PC-9 (cell line): ENCODE data around the gene CCDC68. TPM values are rescaled to one million over a fixed set of nuclear protein-coding genes. Genes with fewer than 3 reads are reported as not detected.

Experiments used
- BruUV-seq: library from RNA; stranded (reverse); fragments of 400-500 nt; replicated peaks from 2 replicates; lab custom pipeline; 2021; lab: Mats Ljungman, UMichigan
- CTCF ChIA-PET: fragments of 300-600 bp; sonication (Branson Sonifier 250); formaldehyde crosslinking; loops from one replicate; lab custom pipeline; 2022; ENCODE audit warnings: antibody characterized with exemption; lab: Charles Lee
- POLR2A ChIA-PET: fragments of 300-600 bp; sonication (Branson Sonifier 250); formaldehyde crosslinking; loops from one replicate; lab custom pipeline; 2022; ENCODE audit warnings: antibody characterized with exemption; ENCODE audit not compliant: unreplicated experiment; lab: Charles Lee
- DNase-seq, 2 experiments: peaks; one replicate each; pipeline versions ENCODE4 v3.0.0 to v3.0.0-alpha.2; 2015 to 2022; ENCODE audit warnings: mixed read lengths in 1 of 2
- H2AFZ ChIP-seq: fragments of 200-600 bp; sonication (generic); 2 replicates; pipeline ENCODE4 v1.8.1; 2017; ENCODE audit warnings: antibody characterized with exemption
- H3F3A ChIP-seq: fragments of 200-600 bp; sonication (generic); 2 replicates; pipeline ENCODE4 v1.8.1; 2017; ENCODE audit warnings: antibody characterized with exemption, mild to moderate bottlenecking, low read depth; ENCODE audit not compliant: insufficient read depth
- H3K27ac ChIP-seq: fragments of 200-600 bp; sonication (generic); 2 replicates; pipeline ENCODE4 v1.6.1; 2016; ENCODE audit warnings: mixed run types
- H3K27me3 ChIP-seq: fragments of 200-600 bp; sonication (generic); 2 replicates; pipeline ENCODE4 v1.6.1; 2016; ENCODE audit warnings: low read depth, mixed run types; ENCODE audit not compliant: insufficient read depth
- H3K36me3 ChIP-seq: fragments of 200-600 bp; sonication (generic); 2 replicates; pipeline ENCODE4 v1.6.1; 2016; ENCODE audit warnings: low read depth, mixed run types
- H3K4me1 ChIP-seq: fragments of 200-600 bp; sonication (generic); replicated peaks from 2 replicates; pipeline ENCODE4 v1.6.1; 2016; ENCODE audit warnings: mixed run types; ENCODE audit not compliant: insufficient read depth
- H3K4me2 ChIP-seq: fragments of 200-600 bp; sonication (generic); 2 replicates; pipeline ENCODE4 v1.6.1; 2017; ENCODE audit warnings: mixed run types
- H3K4me3 ChIP-seq: fragments of 200-600 bp; sonication (generic); 2 replicates; pipeline ENCODE4 v1.6.1; 2016; ENCODE audit warnings: mixed run types
- H3K79me2 ChIP-seq: fragments of 200-600 bp; sonication (generic); 2 replicates; pipeline ENCODE4 v1.6.1; 2017; ENCODE audit warnings: low read depth, mixed run types
- H3K9me2 ChIP-seq: fragments of 200-600 bp; sonication (generic); 2 replicates; pipeline ENCODE4 v1.8.1; 2017; ENCODE audit warnings: mild to moderate bottlenecking; ENCODE audit not compliant: insufficient read depth
- H3K9me3 ChIP-seq: fragments of 200-600 bp; sonication (generic); 2 replicates; pipeline ENCODE4 v1.8.1; 2016; ENCODE audit warnings: low read depth; ENCODE audit not compliant: insufficient read depth
- H4K20me1 ChIP-seq: fragments of 200-600 bp; sonication (generic); 2 replicates; pipeline ENCODE4 v1.8.1; 2017; ENCODE audit not compliant: insufficient read depth
- EZH2 ChIP-seq: fragments of 200-600 bp; sonication (generic); IDR thresholded peaks from 2 replicates; pipeline ENCODE4 v1.8.0; 2017; ENCODE audit warnings: antibody characterized with exemption, low read depth
- intact Hi-C: fragments of 100-400 bp; cut with micrococcal nuclease; formaldehyde crosslinking; loops from one replicate; pipeline ENCODE4 v1.10.0; 2022; ENCODE audit not compliant: unreplicated experiment
- total RNA-seq: library from RNA; stranded (reverse); gene quantifications from 2 replicates; pipeline ENCODE4 v1.2.3, GENCODE V29; 2021
- TF ChIP-seq, protein P1 (sequence below): fragments of 200-600 bp; sonication (generic); conservative IDR thresholded peaks from 2 replicates; pipeline ENCODE4 v1.6.1; 2017; ENCODE audit warnings: mixed run types, antibody characterized with exemption, mild to moderate bottlenecking, moderate library complexity

The CCDC68 gene
- total RNA-seq, 1 experiment from 2014 or later = 2.9 TPM

DNA sequence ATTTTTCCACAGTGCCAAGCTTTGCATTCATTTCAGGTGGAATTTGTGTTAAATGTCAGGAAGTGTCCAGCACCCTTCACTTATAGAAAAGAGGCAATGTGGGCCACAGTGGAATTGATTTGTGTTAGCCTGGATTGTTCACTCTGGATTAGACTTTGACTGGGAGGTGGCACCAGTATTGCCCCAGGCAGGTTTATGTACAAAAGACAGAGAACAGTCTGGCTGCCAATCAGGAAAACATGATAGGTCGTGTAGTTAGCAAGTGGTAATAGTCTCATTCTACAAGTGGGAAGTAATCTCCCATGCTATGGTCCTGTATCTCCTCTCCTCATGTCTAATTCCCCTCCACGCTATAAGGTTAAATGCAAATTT lies 85.4 kb downstream of the CCDC68 start:
- no peak for DNase-seq
- Histone ChIP-seq H3K36me3 (peaks cover 4% of the 10 kb centered on the region), H3K4me1 (no peaks in the 10 kb centered on the region), H3K79me2 (no peaks in the 10 kb centered on the region), H3K4me2 (no peak overlapping the region), H3K9me3 (no peaks in the 10 kb centered on the region; the same call in 1 of the 2 replicates), H3F3A (0 out of 2 replicates have a peak, but pooled peaks cover 2% of the 10 kb centered on the region), H3K4me3 (no peak overlapping the region), H3K27ac (no peak overlapping the region), H2AFZ (no peak overlapping the region), H3K9me2 (no peaks in the 10 kb centered on the region), H4K20me1 (no peaks in the 10 kb centered on the region), H3K27me3 (no peaks in the 10 kb centered on the region)
- no TSS peak for BruUV-seq
- CTCF ChIA-PET = no interaction called here
- intact Hi-C loops = no loop called here
- TF ChIP-seq, protein P1, sequence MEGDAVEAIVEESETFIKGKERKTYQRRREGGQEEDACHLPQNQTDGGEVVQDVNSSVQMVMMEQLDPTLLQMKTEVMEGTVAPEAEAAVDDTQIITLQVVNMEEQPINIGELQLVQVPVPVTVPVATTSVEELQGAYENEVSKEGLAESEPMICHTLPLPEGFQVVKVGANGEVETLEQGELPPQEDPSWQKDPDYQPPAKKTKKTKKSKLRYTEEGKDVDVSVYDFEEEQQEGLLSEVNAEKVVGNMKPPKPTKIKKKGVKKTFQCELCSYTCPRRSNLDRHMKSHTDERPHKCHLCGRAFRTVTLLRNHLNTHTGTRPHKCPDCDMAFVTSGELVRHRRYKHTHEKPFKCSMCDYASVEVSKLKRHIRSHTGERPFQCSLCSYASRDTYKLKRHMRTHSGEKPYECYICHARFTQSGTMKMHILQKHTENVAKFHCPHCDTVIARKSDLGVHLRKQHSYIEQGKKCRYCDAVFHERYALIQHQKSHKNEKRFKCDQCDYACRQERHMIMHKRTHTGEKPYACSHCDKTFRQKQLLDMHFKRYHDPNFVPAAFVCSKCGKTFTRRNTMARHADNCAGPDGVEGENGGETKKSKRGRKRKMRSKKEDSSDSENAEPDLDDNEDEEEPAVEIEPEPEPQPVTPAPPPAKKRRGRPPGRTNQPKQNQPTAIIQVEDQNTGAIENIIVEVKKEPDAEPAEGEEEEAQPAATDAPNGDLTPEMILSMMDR = no peak
- TF ChIP-seq EZH2 = no peak
- POLR2A ChIA-PET = no interaction called here

DNA sequence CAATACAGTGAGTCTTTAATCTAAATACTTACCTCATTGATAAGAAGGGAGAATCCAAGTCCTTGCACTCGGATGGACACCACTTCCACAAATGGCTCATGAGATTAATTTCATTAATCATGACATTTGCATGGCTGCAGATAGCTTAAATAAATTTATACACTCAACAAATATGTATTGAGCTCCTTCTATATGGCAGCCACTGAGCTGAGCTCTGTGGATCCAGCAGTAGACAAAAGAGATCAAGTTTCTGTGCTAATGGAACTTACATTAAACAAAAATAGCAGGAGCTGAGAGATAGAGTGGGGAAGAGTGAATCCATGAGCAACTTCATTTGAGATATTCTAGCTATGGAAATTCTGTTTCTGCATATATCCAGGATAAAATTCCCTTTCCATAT lies 86.6 kb downstream of the CCDC68 start:
- Histone ChIP-seq H3K4me3 (no peak overlapping the region), H3K27me3 (no peaks in the 10 kb centered on the region), H3F3A (no peaks in the 10 kb centered on the region), H3K9me3 (no peaks in the 10 kb centered on the region; the same call in 1 of the 2 replicates), H2AFZ (no peak overlapping the region), H3K36me3 (peaks cover 4% of the 10 kb centered on the region), H4K20me1 (no peaks in the 10 kb centered on the region), H3K4me1 (no peaks in the 10 kb centered on the region), H3K9me2 (no peaks in the 10 kb centered on the region), H3K27ac (no peak overlapping the region), H3K79me2 (no peaks in the 10 kb centered on the region), H3K4me2 (no peak overlapping the region)
- POLR2A ChIA-PET = no interaction called here
- TF ChIP-seq EZH2 = no peak
- TF ChIP-seq, protein P1 = no peak
- intact Hi-C loops = no loop called here
- no peak for DNase-seq
- BruUV-seq = no TSS peak
- CTCF ChIA-PET = interaction anchor here (0.9 kb wide), 1 partner anchor 202 kb away, joined by 4 read pairs; no protein-coding TSS in a partner anchor

DNA sequence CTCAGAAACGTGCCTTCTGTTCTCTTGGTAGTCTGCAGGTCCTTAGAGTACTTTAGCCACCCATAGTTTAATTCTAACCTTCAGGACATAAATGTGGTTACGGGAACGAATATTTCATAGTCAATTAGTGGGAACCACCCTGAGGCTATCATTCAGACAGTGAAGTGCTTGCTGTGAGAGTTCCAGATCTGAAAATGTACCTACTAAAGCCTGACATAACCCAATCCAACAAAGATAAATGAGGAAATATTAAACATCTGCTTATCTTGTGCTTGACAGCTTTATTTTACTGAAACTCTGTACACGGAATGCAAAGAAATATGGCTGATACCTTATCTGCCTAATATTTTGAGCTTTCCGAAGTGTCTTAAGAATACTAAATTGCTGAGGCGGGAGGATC lies 88.0 kb downstream of the CCDC68 start:
- BruUV-seq = no TSS peak
- H3K79me2 ChIP-seq = 0 out of 2 replicates have a peak, but pooled peaks cover 5% of the 10 kb centered on the region
- no peak overlapping the region for H3K4me2 ChIP-seq
- H3K9me3 ChIP-seq = no peaks in the 10 kb centered on the region; the same call in 1 of the 2 replicates
- POLR2A ChIA-PET = no interaction called here
- TF ChIP-seq EZH2 = no peak
- TF ChIP-seq, protein P1 = no peak
- no peak overlapping the region for H3K4me3 ChIP-seq
- H3K36me3 ChIP-seq = peaks cover 7% of the 10 kb centered on the region; the same call in 1 of the 2 replicates
- no peaks in the 10 kb centered on the region for H3K9me2 ChIP-seq
- H2AFZ ChIP-seq = no peak overlapping the region
- intact Hi-C loops = no loop called here
- H4K20me1 ChIP-seq = no peaks in the 10 kb centered on the region
- no peaks in the 10 kb centered on the region for H3K4me1 ChIP-seq
- H3K27me3 ChIP-seq = no peaks in the 10 kb centered on the region
- CTCF ChIA-PET = no interaction called here
- DNase-seq = no peak
- no peaks in the 10 kb centered on the region for H3F3A ChIP-seq
- no peak overlapping the region for H3K27ac ChIP-seq
